ENCODE results near the gene CDHR4.

DNA sequence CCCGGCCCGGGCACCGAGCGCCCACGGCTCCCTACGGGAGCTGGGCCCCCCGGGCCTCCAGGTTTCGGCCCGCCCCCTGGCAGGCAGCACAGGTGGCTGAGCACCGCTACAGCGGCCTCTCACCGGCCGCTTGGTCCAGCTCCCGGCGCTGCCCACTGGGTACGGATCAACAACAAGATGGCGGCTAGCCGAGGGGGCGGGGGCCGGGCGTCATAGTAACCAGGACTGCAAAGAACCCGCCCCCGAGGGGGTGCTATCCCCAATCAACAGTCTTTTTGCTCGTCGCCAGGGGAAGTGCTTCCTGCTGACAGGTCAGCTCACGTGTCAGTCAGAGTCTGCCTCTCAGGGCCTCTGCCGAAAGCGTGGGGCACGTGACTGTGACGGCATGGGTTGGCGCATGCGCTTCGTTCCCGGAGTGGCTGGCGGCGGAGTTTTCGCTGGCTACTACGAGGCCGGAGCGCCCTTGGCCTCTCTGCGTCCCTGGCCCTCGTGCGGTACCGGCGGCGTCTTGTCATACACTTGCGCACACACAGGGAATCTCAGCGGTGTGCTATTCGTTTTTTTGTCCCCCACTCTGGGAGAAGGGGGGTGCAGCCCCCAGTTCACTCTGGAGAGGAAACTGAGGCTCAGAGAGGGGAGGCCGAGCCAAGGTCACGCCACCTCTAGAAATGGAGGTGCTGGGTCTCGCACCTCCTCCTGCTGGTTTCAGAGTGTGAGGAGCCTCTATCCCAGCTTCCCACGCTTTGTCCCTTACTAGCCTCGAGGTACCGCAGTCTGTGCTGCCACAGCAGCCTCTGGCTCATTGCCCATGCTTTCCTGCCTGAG lies 13.1 kb downstream of the CDHR4 start, which contains the start of gene IP6K1:
- TF ChIP-seq, protein P1, sequence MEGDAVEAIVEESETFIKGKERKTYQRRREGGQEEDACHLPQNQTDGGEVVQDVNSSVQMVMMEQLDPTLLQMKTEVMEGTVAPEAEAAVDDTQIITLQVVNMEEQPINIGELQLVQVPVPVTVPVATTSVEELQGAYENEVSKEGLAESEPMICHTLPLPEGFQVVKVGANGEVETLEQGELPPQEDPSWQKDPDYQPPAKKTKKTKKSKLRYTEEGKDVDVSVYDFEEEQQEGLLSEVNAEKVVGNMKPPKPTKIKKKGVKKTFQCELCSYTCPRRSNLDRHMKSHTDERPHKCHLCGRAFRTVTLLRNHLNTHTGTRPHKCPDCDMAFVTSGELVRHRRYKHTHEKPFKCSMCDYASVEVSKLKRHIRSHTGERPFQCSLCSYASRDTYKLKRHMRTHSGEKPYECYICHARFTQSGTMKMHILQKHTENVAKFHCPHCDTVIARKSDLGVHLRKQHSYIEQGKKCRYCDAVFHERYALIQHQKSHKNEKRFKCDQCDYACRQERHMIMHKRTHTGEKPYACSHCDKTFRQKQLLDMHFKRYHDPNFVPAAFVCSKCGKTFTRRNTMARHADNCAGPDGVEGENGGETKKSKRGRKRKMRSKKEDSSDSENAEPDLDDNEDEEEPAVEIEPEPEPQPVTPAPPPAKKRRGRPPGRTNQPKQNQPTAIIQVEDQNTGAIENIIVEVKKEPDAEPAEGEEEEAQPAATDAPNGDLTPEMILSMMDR (IDR thresholded peaks at IDR 0.05; ENCODE audit: borderline replicate concordance, extremely low read depth, low read length, poor library complexity, severe bottlenecking), result no peak
- no peak for TF ChIP-seq EZH2 (IDR thresholded peaks at IDR 0.05; ENCODE audit: borderline replicate concordance, low read depth, low read length, severe bottlenecking)

All from DND-41 (cell line).